ENCODE data around the gene MED8.

GRCh38 chr1:43366179-43366578 lies 23.4 kb downstream of the MED8 start:
- no peak for TF ChIP-seq CTCF (IDR thresholded peaks at IDR 0.05)
- TF ChIP-seq POLR2A (IDR thresholded peaks at IDR 0.05): no peak

All from lower leg skin (tissue), 3 donors.